ENCODE measurements around the gene RP9. TPM values are rescaled to one million over a fixed set of nuclear protein-coding genes. Genes with fewer than 3 reads are reported as not detected.
A peak's percentile ranks its signal among the peaks of the same experiment; 100 is the strongest.

The RP9 gene
- total and polyA plus RNA-seq, 9 of the 15 experiments (the other 6 are each of a cell fraction or from before 2014, with no cell fraction given), result 10.7 to 44.8 (median 33.4) TPM

DNA sequence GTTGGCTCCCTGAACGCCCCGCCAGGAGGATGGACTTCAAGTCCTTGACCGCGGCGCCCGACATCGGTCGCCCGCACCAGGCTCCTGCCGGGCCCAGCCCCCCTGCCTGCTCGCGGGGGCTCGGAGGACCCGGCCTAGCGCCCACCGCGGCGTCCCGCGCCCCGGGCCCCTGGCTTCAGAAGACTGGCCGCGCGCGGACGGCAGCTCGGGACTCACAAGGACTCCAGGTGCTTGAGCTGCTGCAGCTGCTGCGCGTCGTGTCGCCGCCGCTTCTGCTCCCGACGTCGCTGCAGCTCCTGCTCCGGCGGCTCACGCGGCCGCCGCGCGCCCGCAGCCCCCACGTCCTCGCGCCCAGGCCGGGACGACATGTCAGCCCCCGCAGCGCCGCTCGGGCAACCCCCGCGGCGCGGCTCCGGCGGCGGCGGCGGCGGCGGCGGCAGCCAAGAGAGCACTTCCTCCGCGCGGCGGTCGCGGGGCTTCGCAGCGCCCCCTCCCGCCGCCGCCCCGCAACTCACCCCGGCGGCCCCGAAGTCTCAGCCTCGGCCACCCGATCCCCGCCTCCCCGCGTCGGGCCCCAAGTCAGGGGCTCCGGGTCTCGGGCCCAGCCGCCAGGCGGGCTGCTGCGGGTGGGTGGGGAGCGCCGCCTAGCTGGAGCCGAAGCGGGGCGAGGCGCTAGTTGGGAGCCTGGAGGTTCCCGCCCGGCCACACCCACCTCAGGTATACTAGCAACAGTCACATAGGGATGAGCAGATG lies at the start of gene RP9 (continued):
- TF ChIP-seq ZSCAN32 (CRISPR knock-in tag; IDR thresholded peaks at IDR 0.05) (no peak), IRF2 (CRISPR knock-in tag; IDR thresholded peaks at IDR 0.05) (no peak), HMG20B (CRISPR knock-in tag; IDR thresholded peaks at IDR 0.05) (no peak), ZNF23 (CRISPR knock-in tag; IDR thresholded peaks at IDR 0.05) (no peak), TEAD4 (IDR thresholded peaks at IDR 0.05; ENCODE audit: low read length) (no peak), TEAD4 (CRISPR knock-in tag; IDR thresholded peaks at IDR 0.05; ENCODE audit: borderline replicate concordance) (no peak), ZFP1 (CRISPR knock-in tag; IDR thresholded peaks at IDR 0.05) (no peak), ZNF717 (CRISPR knock-in tag; IDR thresholded peaks at IDR 0.05) (no peak), ID3 (CRISPR knock-in tag; IDR thresholded peaks at IDR 0.05) (no peak), ID3 (tag; IDR thresholded peaks at IDR 0.05) (peak; percentile 71; the same call in 1 of the 2 replicates), NCOR1 (IDR thresholded peaks at IDR 0.05) (no peak), KLF13 (tag; IDR thresholded peaks at IDR 0.05; ENCODE audit: borderline replicate concordance, low read depth) (peak; percentile 49; the same call in 1 of the 2 replicates), PHTF2 (CRISPR knock-in tag; IDR thresholded peaks at IDR 0.05) (no peak), ZNF76 (CRISPR knock-in tag; IDR thresholded peaks at IDR 0.05; ENCODE audit: borderline replicate concordance) (no peak), ZNF280A (IDR thresholded peaks at IDR 0.05; ENCODE audit: low read depth, partially characterized antibody) (no peak), STAT5A (IDR thresholded peaks at IDR 0.05; ENCODE audit: borderline replicate concordance, low read length) (no peak), FIP1L1 (IDR thresholded peaks at IDR 0.05; ENCODE audit: low read depth, low read length, poor library complexity, severe bottlenecking) (peak; percentile 32), FOS (IDR thresholded peaks at IDR 0.05; ENCODE audit: extremely low read depth, insufficient read length) (no peak), SMARCA5 (IDR thresholded peaks at IDR 0.05) (no peak)
- TF ChIP-seq, protein P1, sequence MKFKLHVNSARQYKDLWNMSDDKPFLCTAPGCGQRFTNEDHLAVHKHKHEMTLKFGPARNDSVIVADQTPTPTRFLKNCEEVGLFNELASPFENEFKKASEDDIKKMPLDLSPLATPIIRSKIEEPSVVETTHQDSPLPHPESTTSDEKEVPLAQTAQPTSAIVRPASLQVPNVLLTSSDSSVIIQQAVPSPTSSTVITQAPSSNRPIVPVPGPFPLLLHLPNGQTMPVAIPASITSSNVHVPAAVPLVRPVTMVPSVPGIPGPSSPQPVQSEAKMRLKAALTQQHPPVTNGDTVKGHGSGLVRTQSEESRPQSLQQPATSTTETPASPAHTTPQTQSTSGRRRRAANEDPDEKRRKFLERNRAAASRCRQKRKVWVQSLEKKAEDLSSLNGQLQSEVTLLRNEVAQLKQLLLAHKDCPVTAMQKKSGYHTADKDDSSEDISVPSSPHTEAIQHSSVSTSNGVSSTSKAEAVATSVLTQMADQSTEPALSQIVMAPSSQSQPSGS (CRISPR knock-in tag; IDR thresholded peaks at IDR 0.05), result no peak
- TF ChIP-seq, protein P2, sequence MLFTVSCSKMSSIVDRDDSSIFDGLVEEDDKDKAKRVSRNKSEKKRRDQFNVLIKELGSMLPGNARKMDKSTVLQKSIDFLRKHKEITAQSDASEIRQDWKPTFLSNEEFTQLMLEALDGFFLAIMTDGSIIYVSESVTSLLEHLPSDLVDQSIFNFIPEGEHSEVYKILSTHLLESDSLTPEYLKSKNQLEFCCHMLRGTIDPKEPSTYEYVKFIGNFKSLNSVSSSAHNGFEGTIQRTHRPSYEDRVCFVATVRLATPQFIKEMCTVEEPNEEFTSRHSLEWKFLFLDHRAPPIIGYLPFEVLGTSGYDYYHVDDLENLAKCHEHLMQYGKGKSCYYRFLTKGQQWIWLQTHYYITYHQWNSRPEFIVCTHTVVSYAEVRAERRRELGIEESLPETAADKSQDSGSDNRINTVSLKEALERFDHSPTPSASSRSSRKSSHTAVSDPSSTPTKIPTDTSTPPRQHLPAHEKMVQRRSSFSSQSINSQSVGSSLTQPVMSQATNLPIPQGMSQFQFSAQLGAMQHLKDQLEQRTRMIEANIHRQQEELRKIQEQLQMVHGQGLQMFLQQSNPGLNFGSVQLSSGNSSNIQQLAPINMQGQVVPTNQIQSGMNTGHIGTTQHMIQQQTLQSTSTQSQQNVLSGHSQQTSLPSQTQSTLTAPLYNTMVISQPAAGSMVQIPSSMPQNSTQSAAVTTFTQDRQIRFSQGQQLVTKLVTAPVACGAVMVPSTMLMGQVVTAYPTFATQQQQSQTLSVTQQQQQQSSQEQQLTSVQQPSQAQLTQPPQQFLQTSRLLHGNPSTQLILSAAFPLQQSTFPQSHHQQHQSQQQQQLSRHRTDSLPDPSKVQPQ (CRISPR knock-in tag; IDR thresholded peaks at IDR 0.05; ENCODE audit: borderline replicate concordance), result no peak
- TF ChIP-seq, protein P3, sequence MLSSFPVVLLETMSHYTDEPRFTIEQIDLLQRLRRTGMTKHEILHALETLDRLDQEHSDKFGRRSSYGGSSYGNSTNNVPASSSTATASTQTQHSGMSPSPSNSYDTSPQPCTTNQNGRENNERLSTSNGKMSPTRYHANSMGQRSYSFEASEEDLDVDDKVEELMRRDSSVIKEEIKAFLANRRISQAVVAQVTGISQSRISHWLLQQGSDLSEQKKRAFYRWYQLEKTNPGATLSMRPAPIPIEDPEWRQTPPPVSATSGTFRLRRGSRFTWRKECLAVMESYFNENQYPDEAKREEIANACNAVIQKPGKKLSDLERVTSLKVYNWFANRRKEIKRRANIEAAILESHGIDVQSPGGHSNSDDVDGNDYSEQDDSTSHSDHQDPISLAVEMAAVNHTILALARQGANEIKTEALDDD (IDR thresholded peaks at IDR 0.05), result no peak
